ENCODE measurements around the gene NRG3. TPM values are rescaled to one million over a fixed set of nuclear protein-coding genes. Genes with fewer than 3 reads are reported as not detected.

NRG3 gene
- total RNA-seq, 1 experiment from 2014 or later: 0.08 TPM

GRCh38 chr10:82609845-82610244 lies 734.9 kb downstream of the NRG3 start:
- in situ Hi-C loops (cut with HindIII; ENCODE audit: low pct_unique_long_range_greater_than_20kb, low sequenced_read_pairs): no loop called here
- Histone ChIP-seq H3K27me3 (ENCODE audit: control insufficient read depth, insufficient read depth, low read length) (no peaks in the 10 kb centered on the region), H3K4me3 (ENCODE audit: low read depth in 2 of 2, low read length in 2 of 2) (no peak overlapping the region), H3K9me3 (ENCODE audit: control insufficient read depth, insufficient read depth, low read depth, low read length) (no peaks in the 10 kb centered on the region), H3K4me1 (ENCODE audit: control insufficient read depth, insufficient read depth, low read length) (no peaks in the 10 kb centered on the region), H3K27ac (ENCODE audit: low read length) (no peak overlapping the region), H3K36me3 (ENCODE audit: control insufficient read depth, insufficient read depth, low read length) (no peaks in the 10 kb centered on the region)
- DNase-seq (ENCODE audit: low read depth, low spot score) (no peak), ATAC-seq (no peak)
- no peak for TF ChIP-seq CTCF (IDR thresholded peaks at IDR 0.05)
- no peak for TF ChIP-seq TCF7L2 (IDR thresholded peaks at IDR 0.05; ENCODE audit: low read depth, low read length)
- no peak for TF ChIP-seq SIN3A (IDR thresholded peaks at IDR 0.05; ENCODE audit: borderline replicate concordance, insufficient read depth, low read depth, low read length)
- no peak for TF ChIP-seq POLR2AphosphoS5 (IDR thresholded peaks at IDR 0.05; ENCODE audit: low read depth, low read length)
- no peak for TF ChIP-seq REST (IDR thresholded peaks at IDR 0.05; ENCODE audit: insufficient read depth in 1 of 2, low read depth in 2 of 2, low read length in 1 of 2)
- ChIA-PET POLR2A (no interaction called here), CTCF (no interaction called here)
- intact Hi-C loops (cut with micrococcal nuclease; ENCODE audit: unreplicated experiment): no loop called here
- BruUV-seq (replicated peaks): no TSS peak

- H3K4me3 ChIP-seq (ENCODE audit: low read depth in 2 of 2, low read length in 2 of 2): no peak overlapping the region
- H3K9me3 ChIP-seq (ENCODE audit: control insufficient read depth, insufficient read depth, low read depth, low read length): no peaks in the 10 kb centered on the region
- TF ChIP-seq POLR2AphosphoS5 (IDR thresholded peaks at IDR 0.05; ENCODE audit: low read depth, low read length) (no peak), SIN3A (IDR thresholded peaks at IDR 0.05; ENCODE audit: borderline replicate concordance, insufficient read depth, low read depth, low read length) (no peak), REST (IDR thresholded peaks at IDR 0.05; ENCODE audit: insufficient read depth in 1 of 2, low read depth in 2 of 2, low read length in 1 of 2) (no peak), TCF7L2 (IDR thresholded peaks at IDR 0.05; ENCODE audit: low read depth, low read length) (no peak), CTCF (IDR thresholded peaks at IDR 0.05) (no peak)
- ATAC-seq: no peak
- in situ Hi-C loops (cut with HindIII; ENCODE audit: low pct_unique_long_range_greater_than_20kb, low sequenced_read_pairs) (no loop called here), intact Hi-C loops (cut with micrococcal nuclease; ENCODE audit: unreplicated experiment) (no loop called here)
- POLR2A ChIA-PET: no interaction called here
- H3K4me1 ChIP-seq (ENCODE audit: control insufficient read depth, insufficient read depth, low read length): no peaks in the 10 kb centered on the region
- CTCF ChIA-PET: no interaction called here
- no peaks in the 10 kb centered on the region for H3K36me3 ChIP-seq (ENCODE audit: control insufficient read depth, insufficient read depth, low read length)
- no peak overlapping the region for H3K27ac ChIP-seq (ENCODE audit: low read length)
- BruUV-seq (replicated peaks): no TSS peak
- H3K27me3 ChIP-seq (ENCODE audit: control insufficient read depth, insufficient read depth, low read length): no peaks in the 10 kb centered on the region
- DNase-seq (ENCODE audit: low read depth, low spot score): no peak
These were observed 743.0 kb downstream of the NRG3 start for GRCh38 chr10:82618007-82618406.

All from Panc1 (cell line).